DOHH2 (cell line): Measurements from ENCODE around the gene SRGAP1.

Experiments
- H3F3A ChIP-seq: fragments of 200-600 bp; sonication (generic), shearing (Covaris generic); 2 replicates; pipeline ENCODE4 v1.6.0; 2016; ENCODE audit warnings: antibody characterized with exemption, mild to moderate bottlenecking; ENCODE audit not compliant: control insufficient read depth, insufficient read depth
- H3K27ac ChIP-seq: fragments of 200-600 bp; sonication (generic); 2 replicates; pipeline ENCODE4 v1.5.1; 2014; ENCODE audit warnings: low read depth, mild to moderate bottlenecking, low read length, moderate library complexity
- H3K27me3 ChIP-seq: fragments of 200-600 bp; sonication (generic); 2 replicates; pipeline ENCODE4 v1.6.1; 2014; ENCODE audit warnings: mild to moderate bottlenecking, low read length, mixed read lengths; ENCODE audit not compliant: control insufficient read depth
- H3K36me3 ChIP-seq: fragments of 200-600 bp; sonication (generic); 2 replicates; pipeline ENCODE4 v1.6.1; 2014; ENCODE audit warnings: mild to moderate bottlenecking, low read length, moderate library complexity, mixed read lengths; ENCODE audit not compliant: control insufficient read depth
- H3K4me1 ChIP-seq: fragments of 200-600 bp; sonication (generic); 2 replicates; pipeline ENCODE4 v1.6.1; 2014; ENCODE audit warnings: mild to moderate bottlenecking, low read length, mixed read lengths; ENCODE audit not compliant: control insufficient read depth
- H3K4me2 ChIP-seq: fragments of 200-600 bp; sonication (generic); 2 replicates; pipeline ENCODE4 v1.6.0; 2014; ENCODE audit warnings: mild to moderate bottlenecking, low read length, moderate library complexity
- H3K4me3 ChIP-seq: fragments of 200-600 bp; sonication (generic); 2 replicates; pipeline ENCODE4 v1.5.1; 2014; ENCODE audit warnings: mild to moderate bottlenecking, low read length, mixed read lengths
- H3K79me2 ChIP-seq: fragments of 200-600 bp; sonication (generic); 2 replicates; pipeline ENCODE4 v1.6.1; 2014; ENCODE audit warnings: mild to moderate bottlenecking, low read length, mixed read lengths; ENCODE audit not compliant: control insufficient read depth
- H3K9me2 ChIP-seq: fragments of 200-600 bp; sonication (generic); replicated peaks from 2 replicates; pipeline ENCODE4 v1.6.1; 2014; ENCODE audit warnings: mild to moderate bottlenecking, low read length, mixed read lengths; ENCODE audit not compliant: control insufficient read depth
- H3K9me3 ChIP-seq: fragments of 200-600 bp; sonication (generic); 2 replicates; pipeline ENCODE4 v1.6.1; 2014; ENCODE audit warnings: antibody characterized with exemption, low read length, mixed read lengths; ENCODE audit not compliant: control insufficient read depth, insufficient read depth
- H4K20me1 ChIP-seq: fragments of 200-600 bp; sonication (generic); 2 replicates; pipeline ENCODE4 v1.6.0; 2014; ENCODE audit warnings: low read depth, mild to moderate bottlenecking, antibody characterized with exemption, low read length, moderate library complexity; ENCODE audit not compliant: control insufficient read depth, insufficient read depth
- EZH2phosphoT487 ChIP-seq: fragments of 200-600 bp; sonication (generic); IDR thresholded peaks from 2 replicates; pipeline ENCODE4 v1.6.1; 2017; ENCODE audit warnings: borderline replicate concordance, mild to moderate bottlenecking, antibody characterized with exemption, low read length, moderate library complexity, mixed read lengths
- TF ChIP-seq, protein P1 (sequence below): fragments of 200-600 bp; sonication (generic); IDR thresholded peaks from one replicate; pipeline ENCODE4 v1.5.1; 2014; ENCODE audit warnings: antibody characterized with exemption, mild to moderate bottlenecking, low read depth, low read length; ENCODE audit not compliant: poor library complexity, severe bottlenecking

Gene SRGAP1

DNA sequence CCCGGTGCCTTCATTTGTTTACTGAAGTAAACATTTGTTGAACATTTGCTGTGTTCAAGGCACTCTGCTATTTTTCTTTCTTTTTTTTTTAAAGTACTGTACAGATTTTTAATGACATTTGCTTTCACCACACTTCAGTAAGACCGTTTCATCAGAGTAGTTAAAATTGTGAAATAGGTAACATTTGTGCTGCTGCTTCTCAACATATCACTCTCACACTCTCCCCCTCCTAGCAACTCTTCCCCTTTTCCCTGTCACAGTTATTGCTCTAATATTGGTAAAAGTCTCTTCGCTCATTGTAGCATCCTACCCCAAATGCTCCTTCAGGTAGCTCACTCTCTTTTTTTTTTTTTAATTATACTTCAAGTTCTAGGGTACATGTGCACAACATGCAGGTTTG is 49.6 kb downstream of the SRGAP1 start:
- Histone ChIP-seq H3K36me3 (no peaks in the 10 kb centered on the region), H3K4me1 (no peaks in the 10 kb centered on the region), H3K27me3 (no peaks in the 10 kb centered on the region; the same call in 1 of the 2 replicates), H3K4me2 (no peak overlapping the region), H3K79me2 (no peaks in the 10 kb centered on the region), H3F3A (no peaks in the 10 kb centered on the region), H3K4me3 (no peak overlapping the region), H3K9me2 (no peaks in the 10 kb centered on the region), H3K9me3 (no peaks in the 10 kb centered on the region), H4K20me1 (no peaks in the 10 kb centered on the region), H3K27ac (no peak overlapping the region)
- no peak for TF ChIP-seq EZH2phosphoT487
- TF ChIP-seq, protein P1, sequence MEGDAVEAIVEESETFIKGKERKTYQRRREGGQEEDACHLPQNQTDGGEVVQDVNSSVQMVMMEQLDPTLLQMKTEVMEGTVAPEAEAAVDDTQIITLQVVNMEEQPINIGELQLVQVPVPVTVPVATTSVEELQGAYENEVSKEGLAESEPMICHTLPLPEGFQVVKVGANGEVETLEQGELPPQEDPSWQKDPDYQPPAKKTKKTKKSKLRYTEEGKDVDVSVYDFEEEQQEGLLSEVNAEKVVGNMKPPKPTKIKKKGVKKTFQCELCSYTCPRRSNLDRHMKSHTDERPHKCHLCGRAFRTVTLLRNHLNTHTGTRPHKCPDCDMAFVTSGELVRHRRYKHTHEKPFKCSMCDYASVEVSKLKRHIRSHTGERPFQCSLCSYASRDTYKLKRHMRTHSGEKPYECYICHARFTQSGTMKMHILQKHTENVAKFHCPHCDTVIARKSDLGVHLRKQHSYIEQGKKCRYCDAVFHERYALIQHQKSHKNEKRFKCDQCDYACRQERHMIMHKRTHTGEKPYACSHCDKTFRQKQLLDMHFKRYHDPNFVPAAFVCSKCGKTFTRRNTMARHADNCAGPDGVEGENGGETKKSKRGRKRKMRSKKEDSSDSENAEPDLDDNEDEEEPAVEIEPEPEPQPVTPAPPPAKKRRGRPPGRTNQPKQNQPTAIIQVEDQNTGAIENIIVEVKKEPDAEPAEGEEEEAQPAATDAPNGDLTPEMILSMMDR: no peak

DNA sequence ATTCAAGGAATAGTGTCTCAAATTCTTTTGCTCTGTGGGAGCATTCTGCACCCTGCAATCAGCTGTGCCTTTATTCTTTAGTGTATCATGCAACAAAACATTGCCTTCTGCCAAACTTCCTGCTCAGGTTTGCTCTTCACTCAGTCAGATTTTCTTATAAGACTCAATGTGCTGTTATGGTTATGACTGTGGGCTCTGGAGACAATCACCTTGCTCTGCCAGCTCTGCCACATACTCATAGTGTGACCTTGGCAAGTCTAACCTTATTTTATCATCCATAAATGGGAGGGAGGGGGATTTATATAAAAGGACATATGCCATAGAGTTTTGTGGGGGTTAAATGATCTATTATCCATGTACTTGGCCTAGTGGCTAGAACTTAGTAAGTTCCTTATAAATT is 51.3 kb downstream of the SRGAP1 start:
- H3K9me3 ChIP-seq: no peaks in the 10 kb centered on the region
- H4K20me1 ChIP-seq: no peaks in the 10 kb centered on the region
- no peak overlapping the region for H3K27ac ChIP-seq
- no peaks in the 10 kb centered on the region for H3K36me3 ChIP-seq
- H3K27me3 ChIP-seq: no peaks in the 10 kb centered on the region; the same call in 1 of the 2 replicates
- TF ChIP-seq, protein P1: no peak
- TF ChIP-seq EZH2phosphoT487: no peak
- no peaks in the 10 kb centered on the region for H3K9me2 ChIP-seq
- H3F3A ChIP-seq: no peaks in the 10 kb centered on the region
- H3K4me1 ChIP-seq: no peaks in the 10 kb centered on the region
- no peaks in the 10 kb centered on the region for H3K79me2 ChIP-seq
- no peak overlapping the region for H3K4me2 ChIP-seq
- no peak overlapping the region for H3K4me3 ChIP-seq

DNA sequence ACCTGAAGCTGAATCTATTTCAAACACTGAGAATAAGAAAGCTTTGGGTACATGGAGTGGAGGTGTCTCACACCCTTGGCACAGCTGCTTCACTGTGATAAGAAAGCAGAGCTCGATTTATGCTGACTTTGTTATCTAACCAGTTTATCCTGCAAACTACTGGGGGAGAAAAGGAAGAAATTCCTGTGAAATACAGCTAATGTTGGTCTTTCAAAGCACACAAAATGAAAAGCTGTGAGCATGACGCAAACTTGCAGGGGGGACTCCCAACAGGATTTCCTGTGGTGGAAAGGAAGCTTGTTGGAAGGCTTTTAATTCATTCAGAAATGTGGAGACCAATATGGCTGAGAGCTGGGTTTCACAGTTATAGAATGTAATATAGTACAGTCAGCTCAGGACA is 53.4 kb downstream of the SRGAP1 start:
- TF ChIP-seq EZH2phosphoT487: no peak
- TF ChIP-seq, protein P1: no peak
- Histone ChIP-seq H3K9me3 (no peaks in the 10 kb centered on the region), H3F3A (no peaks in the 10 kb centered on the region), H3K4me3 (no peak overlapping the region), H3K4me1 (no peaks in the 10 kb centered on the region), H3K27me3 (peaks cover 4% of the 10 kb centered on the region), H3K4me2 (no peak overlapping the region), H3K79me2 (no peaks in the 10 kb centered on the region), H3K27ac (no peak overlapping the region), H4K20me1 (no peaks in the 10 kb centered on the region), H3K9me2 (no peaks in the 10 kb centered on the region), H3K36me3 (no peaks in the 10 kb centered on the region)
